ENCODE data around the gene CUX1. TPM values are rescaled to one million over a fixed set of nuclear protein-coding genes. Genes with fewer than 3 reads are reported as not detected.
A peak's percentile ranks its signal among the peaks of the same experiment; 100 is the strongest.

The CUX1 gene, protein sequence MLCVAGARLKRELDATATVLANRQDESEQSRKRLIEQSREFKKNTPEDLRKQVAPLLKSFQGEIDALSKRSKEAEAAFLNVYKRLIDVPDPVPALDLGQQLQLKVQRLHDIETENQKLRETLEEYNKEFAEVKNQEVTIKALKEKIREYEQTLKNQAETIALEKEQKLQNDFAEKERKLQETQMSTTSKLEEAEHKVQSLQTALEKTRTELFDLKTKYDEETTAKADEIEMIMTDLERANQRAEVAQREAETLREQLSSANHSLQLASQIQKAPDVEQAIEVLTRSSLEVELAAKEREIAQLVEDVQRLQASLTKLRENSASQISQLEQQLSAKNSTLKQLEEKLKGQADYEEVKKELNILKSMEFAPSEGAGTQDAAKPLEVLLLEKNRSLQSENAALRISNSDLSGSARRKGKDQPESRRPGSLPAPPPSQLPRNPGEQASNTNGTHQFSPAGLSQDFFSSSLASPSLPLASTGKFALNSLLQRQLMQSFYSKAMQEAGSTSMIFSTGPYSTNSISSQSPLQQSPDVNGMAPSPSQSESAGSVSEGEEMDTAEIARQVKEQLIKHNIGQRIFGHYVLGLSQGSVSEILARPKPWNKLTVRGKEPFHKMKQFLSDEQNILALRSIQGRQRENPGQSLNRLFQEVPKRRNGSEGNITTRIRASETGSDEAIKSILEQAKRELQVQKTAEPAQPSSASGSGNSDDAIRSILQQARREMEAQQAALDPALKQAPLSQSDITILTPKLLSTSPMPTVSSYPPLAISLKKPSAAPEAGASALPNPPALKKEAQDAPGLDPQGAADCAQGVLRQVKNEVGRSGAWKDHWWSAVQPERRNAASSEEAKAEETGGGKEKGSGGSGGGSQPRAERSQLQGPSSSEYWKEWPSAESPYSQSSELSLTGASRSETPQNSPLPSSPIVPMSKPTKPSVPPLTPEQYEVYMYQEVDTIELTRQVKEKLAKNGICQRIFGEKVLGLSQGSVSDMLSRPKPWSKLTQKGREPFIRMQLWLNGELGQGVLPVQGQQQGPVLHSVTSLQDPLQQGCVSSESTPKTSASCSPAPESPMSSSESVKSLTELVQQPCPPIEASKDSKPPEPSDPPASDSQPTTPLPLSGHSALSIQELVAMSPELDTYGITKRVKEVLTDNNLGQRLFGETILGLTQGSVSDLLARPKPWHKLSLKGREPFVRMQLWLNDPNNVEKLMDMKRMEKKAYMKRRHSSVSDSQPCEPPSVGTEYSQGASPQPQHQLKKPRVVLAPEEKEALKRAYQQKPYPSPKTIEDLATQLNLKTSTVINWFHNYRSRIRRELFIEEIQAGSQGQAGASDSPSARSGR (N-terminal part only)
- total RNA-seq (2014; rRNA removed; shearing (Covaris generic)), result 32.1 and 36.5 TPM in 2 replicates

DNA sequence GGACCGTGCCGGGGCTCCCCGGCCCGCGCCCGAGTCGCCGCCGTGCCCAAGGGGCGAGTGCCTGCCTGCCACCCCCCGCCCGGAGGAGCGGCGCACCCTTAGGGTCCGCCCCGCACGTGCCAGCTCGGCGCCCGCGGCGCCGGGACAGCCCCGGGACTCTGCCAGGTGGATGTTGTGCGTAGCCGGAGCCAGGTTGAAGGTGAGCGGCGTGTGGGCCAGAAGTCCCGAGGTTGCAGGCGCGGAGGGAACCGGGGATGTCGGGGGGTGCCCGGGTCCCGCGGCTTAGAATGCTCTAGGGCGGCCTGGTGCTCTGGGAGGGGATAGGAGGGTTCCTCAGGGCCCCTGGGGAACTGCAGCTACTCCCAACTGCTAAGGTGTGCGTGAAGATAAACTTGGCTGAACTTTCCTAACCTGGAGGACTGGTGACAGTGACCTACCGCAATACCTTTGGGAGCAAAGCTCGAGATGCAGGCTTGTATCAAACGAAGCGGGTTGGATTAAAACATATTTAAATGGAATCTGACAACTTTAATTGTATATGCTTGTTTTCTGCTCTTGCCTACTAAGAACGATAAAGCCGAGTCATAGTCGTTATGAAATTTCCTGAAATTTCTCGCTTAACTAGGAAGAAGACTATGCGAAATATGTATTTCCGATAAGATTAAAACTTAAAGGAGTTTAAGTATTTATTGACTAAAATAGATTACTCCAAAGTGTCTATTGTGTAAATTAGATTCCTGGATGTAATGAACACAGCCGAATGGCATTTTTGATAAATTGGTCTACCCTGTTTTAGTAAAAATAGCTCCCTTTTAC is at the start of gene CUX1:
CUX1 (plus strand) TSS at position 156 of the 816 bp plus-strand sequence; CDS start at position 170, 14 bp downstream.
- DNase-seq (ENCODE audit: low spot score), result no peak

DNA sequence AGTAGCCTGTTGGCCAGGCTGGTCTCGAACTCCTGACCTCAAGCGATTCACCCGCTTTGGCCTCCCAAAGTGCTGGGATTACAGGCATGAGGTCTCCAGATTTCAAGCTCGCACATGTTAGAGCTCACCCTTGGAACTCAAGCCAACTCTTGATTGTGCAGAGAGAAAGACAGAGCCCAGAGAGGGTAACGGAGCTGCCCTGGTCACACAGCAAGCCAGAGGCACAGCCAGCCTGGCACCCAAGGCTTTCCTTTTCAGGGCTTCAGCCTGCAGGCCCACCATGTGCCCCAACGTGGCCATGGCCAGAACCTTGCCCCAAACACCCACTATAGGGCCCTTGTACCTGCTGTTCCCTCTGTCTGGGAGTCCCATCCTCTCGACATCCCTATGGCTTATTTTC is 49.1 kb upstream of the CUX1 start:
- no peak for DNase-seq (ENCODE audit: low spot score)

DNA sequence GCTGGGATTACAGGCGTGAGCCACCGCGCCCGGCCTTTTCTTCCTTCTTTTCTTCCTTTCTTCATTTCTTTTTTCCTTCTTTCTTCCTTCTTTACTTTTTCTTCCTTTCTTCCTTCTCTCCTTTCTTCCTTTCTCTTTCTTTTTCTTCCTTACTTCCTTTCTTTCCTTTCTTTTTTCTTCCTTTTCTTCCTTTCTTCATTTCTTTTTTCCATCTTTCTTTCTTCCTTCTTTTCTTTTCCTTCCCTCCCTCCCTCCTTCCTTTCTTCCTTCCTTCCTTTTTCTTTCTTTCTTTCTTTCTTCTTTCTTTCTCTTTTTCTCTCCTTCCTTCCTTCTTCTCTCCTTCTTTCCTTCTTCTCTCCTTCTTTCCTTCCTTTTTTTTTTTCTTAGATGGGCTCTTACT is 47.0 kb upstream of the CUX1 start:
- DNase-seq (ENCODE audit: low spot score), result no peak

- DNase-seq (ENCODE audit: low spot score), result no peak
Measured at GRCh38 chr7:101772508-101773211, 44.8 kb upstream of the CUX1 start.

DNA sequence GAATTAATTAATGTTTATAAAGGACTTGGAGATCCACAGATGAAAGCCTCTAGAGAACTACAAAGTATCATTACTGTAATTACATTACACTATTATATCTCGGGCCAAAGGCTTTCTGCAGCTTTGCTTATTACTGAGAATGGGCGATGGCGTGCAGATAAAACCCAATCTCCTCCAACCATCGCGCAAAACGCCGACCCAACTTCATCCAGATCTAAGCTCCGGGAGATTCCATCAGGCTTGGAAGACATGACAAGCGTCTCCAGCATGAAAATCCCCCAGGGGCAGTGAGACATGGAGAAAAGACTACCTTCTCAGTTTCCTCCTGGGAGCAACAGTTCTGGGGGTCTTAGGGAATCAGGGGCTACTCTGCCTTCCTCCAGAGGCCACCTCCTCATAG is 42.2 kb upstream of the CUX1 start:
- DNase-seq (ENCODE audit: low spot score), result no peak

GRCh38 chr7:101778026-101778580 is 39.3 kb upstream of the CUX1 start:
- DNase-seq (ENCODE audit: low spot score), result no peak

GRCh38 chr7:101779267-101779666 is 38.2 kb upstream of the CUX1 start:
- DNase-seq (ENCODE audit: low spot score), result no peak

- no peak for DNase-seq (ENCODE audit: low spot score)
Measured at GRCh38 chr7:101780281-101780680, 37.1 kb upstream of the CUX1 start.

DNA sequence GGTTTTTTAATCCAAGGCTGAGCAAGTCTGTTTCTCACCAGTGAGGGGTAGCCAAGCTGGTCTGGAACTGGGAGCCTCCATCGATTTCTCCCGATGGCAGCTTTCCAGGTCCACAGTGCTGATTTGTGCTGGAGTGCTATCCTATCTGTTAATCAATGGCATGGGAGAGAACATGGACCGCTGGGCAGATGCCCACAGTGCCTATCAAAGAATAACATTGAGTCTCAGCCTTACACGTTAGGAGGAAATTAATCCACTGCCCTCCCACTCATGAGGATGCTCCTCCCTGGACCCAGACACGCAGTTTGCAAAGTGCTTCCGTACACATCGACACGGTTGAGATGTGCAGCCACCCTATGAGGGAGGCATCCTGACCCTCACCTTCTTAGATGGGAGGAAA is 36.0 kb upstream of the CUX1 start:
- no peak for DNase-seq (ENCODE audit: low spot score)

DNA sequence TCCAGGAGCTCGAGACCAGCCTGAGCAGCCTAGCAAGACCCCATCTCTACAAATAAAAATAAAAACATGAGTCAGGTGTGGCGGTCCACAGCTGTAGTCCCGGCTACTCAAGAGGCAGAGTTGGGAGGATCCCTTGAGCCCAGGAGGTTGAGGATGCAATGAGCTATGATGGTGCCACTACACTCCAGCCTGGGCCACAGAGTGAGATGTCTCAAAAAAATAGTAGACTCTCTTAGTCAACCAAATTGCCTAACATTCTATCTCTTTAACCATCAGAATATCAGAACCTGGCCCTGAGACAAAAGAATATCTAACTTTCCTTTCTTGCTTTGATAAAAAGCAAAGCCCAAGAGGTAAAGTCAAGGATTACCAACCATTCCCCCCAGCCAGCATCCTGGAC is 35.0 kb upstream of the CUX1 start:
- DNase-seq (ENCODE audit: low spot score), result no peak

GRCh38 chr7:101782896-101783295 is 34.5 kb upstream of the CUX1 start:
- no peak for DNase-seq (ENCODE audit: low spot score)

- DNase-seq (ENCODE audit: low spot score), result no peak
Measured at GRCh38 chr7:101783381-101784181, 33.8 kb upstream of the CUX1 start.

GRCh38 chr7:101784292-101785127 is 32.9 kb upstream of the CUX1 start:
- no peak for DNase-seq (ENCODE audit: low spot score)

DNA sequence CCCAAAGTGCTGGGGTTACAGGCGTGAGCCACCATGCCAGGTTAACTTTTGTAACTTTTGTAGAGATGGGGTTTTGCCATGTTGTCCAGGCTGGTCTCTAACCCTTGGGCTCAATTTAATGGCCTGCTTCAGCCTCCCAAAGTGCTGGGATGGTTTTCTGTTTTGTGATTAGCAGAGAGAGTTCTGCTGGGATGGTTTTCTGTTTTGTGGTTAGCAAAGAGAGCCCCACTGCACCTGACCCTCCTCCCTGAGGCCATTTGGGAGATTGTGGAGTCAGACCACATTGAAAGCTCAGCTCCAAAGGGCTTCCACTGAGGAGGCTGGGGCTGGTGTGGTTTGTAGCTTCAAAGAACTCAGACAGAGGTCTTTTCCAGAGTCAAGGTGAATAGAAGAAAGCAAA is 29.6 kb upstream of the CUX1 start:
- DNase-seq (ENCODE audit: low spot score), result no peak

- DNase-seq (ENCODE audit: low spot score), result no peak
Measured at GRCh38 chr7:101788517-101788916, 28.9 kb upstream of the CUX1 start.

- no peak for DNase-seq (ENCODE audit: low spot score)
Measured at GRCh38 chr7:101790566-101791293, 26.7 kb upstream of the CUX1 start.

GRCh38 chr7:101792051-101792681 is 25.3 kb upstream of the CUX1 start:
- peak; percentile 92 for DNase-seq (ENCODE audit: low spot score)

All from A172 (cell line).